K562 (cell line): Measurements from ENCODE around the gene MARS1. TPM values are rescaled to one million over a fixed set of nuclear protein-coding genes. Genes with fewer than 3 reads are reported as not detected.

Source experiments
- AFF4 ChIP-seq: sonication (generic); formaldehyde crosslinking; IDR thresholded peaks from 2 replicates; pipeline ENCODE4 v1.8.0; 2023; ENCODE audit warnings: mild to moderate bottlenecking, missing genetic modification reagents
- CEBPB ChIP-seq: fragments of 450-650 bp; IDR thresholded peaks from 2 replicates; pipeline ENCODE4 v1.6.1; 2016; ENCODE audit warnings: missing genetic modification characterization, missing compliant biosample characterization
- CEBPG ChIP-seq, 3 experiments: fragments of 200-800 bp in 1 of 3; sonication (Bioruptor generic) in 1 of 3; sonication (generic) in 1 of 3; formaldehyde crosslinking in 1 of 3; IDR thresholded peaks in 2 of 3; conservative IDR thresholded peaks in 1 of 3; 2 replicates each; pipeline versions ENCODE4 v1.6.1 to v1.8.0; 2016 to 2022; ENCODE audit warnings: missing compliant biosample characterization in 2 of 3, missing genetic modification characterization in 2 of 3, mild to moderate bottlenecking in 1 of 3, missing genetic modification reagents in 1 of 3
- GABPB2 ChIP-seq: fragments of 250-450 bp; sonication (Bioruptor Pico); conservative IDR thresholded peaks from 2 replicates; pipeline ENCODE4 v1.5.1; 2021; ENCODE audit warnings: mild to moderate bottlenecking
- GTF2A2 ChIP-seq: IDR thresholded peaks from 2 replicates; pipeline ENCODE4 v1.6.1; 2016; ENCODE audit warnings: mild to moderate bottlenecking, missing genetic modification characterization, missing compliant biosample characterization
- ILF3 ChIP-seq: fragments of 450-650 bp; IDR thresholded peaks from 2 replicates; pipeline ENCODE4 v1.6.1; 2018; ENCODE audit warnings: antibody characterized with exemption, mild to moderate bottlenecking, moderate library complexity, borderline replicate concordance
- NCOR1 ChIP-seq: fragments of 450-650 bp; IDR thresholded peaks from 2 replicates; pipeline ENCODE4 v1.6.1; 2016; ENCODE audit warnings: mild to moderate bottlenecking, moderate library complexity
- NUFIP1 ChIP-seq: fragments of 450-650 bp; IDR thresholded peaks from 2 replicates; pipeline ENCODE4 v1.6.1; 2018; ENCODE audit not compliant: partially characterized antibody
- PML ChIP-seq: IDR thresholded peaks from 2 replicates; pipeline ENCODE4 v1.6.1; 2012; ENCODE audit warnings: low read length, inconsistent platforms
- POLR2B ChIP-seq: fragments of 450-650 bp; IDR thresholded peaks from 2 replicates; pipeline ENCODE4 v1.6.1; 2018; ENCODE audit warnings: low read depth; ENCODE audit not compliant: partially characterized antibody
- SMARCA4 ChIP-seq: fragments of 450-650 bp; IDR thresholded peaks from 2 replicates; pipeline ENCODE4 v1.6.1; 2016
- polyA plus RNA-seq, 8 experiments: library from polyadenylated mRNA; depleted of rRNA in 4 of 8; stranded (reverse) in 5 of 8; unstranded in 3 of 8; fragments of >200 nt; fragmentation: Nextera tagmentation in 2 of 8; fragmentation: Illumina TruSeq in 1 of 8; extraction: Ambion mirVana in 2 of 8; extraction: Trizol in 1 of 8; gene quantifications; 2 replicates each; pipeline versions ENCODE4 v1.2.1 to v1.2.3, GENCODE V29; 2011 to 2014; ENCODE audit warnings: inconsistent platforms in 1 of 8, missing spikeins in 1 of 8
- total RNA-seq, 7 experiments: library from RNA; depleted of rRNA in 6 of 7; stranded (reverse); fragments of >200 nt in 6 of 7; fragmentation: Illumina TruSeq in 2 of 7; extraction: Trizol in 2 of 7; gene quantifications; 2 replicates each; pipeline versions ENCODE4 v1.2.1 to v1.2.3, GENCODE V29; 2011 to 2021; ENCODE audit warnings: low replicate concordance in 1 of 7
- TF ChIP-seq, protein P1 (sequence below): fragments of 450-650 bp; IDR thresholded peaks from 2 replicates; pipeline ENCODE4 v1.6.1; 2016; ENCODE audit warnings: mild to moderate bottlenecking, moderate library complexity

Gene MARS1
- total and polyA plus RNA-seq, 9 of the 15 experiments (the other 6 are each of a cell fraction or from before 2014, with no cell fraction given) = 117 to 382 (median 220) TPM

DNA sequence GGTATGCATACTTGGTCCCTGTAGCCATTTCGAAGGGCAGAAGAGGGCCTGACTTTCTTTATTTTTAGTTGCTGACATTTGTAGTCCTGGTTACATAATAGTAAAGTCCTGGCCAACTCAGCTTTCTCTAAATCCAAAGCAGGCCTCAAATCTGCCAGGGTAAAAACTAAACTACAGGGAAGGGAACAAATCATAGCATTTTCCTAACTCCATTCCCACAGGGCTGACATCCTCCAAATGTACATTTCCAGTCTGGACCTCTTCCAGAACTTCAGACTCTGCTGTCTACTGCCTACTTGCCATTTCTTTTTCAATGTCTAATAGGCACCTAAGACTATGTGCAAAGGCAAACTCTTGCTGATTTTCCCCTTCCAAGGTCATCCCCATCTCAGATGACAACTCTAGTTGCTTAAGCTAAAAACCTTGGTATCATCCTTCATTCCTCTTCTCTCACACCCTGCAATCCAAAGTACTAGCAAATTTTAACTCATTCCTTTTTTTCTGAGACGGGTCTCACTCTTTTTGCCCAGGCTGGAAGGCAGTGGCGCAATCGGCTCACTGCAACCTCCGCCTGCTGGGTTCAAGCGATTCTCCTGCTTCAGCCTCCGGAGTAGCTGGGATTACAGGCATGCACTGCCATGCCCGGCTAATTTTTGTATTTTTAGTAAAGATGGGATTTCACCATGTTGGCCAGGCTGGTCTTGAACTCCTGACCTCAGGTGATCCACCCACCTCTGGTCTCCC is 30.5 kb downstream of the MARS1 start (continued):
- TF ChIP-seq, protein P1, sequence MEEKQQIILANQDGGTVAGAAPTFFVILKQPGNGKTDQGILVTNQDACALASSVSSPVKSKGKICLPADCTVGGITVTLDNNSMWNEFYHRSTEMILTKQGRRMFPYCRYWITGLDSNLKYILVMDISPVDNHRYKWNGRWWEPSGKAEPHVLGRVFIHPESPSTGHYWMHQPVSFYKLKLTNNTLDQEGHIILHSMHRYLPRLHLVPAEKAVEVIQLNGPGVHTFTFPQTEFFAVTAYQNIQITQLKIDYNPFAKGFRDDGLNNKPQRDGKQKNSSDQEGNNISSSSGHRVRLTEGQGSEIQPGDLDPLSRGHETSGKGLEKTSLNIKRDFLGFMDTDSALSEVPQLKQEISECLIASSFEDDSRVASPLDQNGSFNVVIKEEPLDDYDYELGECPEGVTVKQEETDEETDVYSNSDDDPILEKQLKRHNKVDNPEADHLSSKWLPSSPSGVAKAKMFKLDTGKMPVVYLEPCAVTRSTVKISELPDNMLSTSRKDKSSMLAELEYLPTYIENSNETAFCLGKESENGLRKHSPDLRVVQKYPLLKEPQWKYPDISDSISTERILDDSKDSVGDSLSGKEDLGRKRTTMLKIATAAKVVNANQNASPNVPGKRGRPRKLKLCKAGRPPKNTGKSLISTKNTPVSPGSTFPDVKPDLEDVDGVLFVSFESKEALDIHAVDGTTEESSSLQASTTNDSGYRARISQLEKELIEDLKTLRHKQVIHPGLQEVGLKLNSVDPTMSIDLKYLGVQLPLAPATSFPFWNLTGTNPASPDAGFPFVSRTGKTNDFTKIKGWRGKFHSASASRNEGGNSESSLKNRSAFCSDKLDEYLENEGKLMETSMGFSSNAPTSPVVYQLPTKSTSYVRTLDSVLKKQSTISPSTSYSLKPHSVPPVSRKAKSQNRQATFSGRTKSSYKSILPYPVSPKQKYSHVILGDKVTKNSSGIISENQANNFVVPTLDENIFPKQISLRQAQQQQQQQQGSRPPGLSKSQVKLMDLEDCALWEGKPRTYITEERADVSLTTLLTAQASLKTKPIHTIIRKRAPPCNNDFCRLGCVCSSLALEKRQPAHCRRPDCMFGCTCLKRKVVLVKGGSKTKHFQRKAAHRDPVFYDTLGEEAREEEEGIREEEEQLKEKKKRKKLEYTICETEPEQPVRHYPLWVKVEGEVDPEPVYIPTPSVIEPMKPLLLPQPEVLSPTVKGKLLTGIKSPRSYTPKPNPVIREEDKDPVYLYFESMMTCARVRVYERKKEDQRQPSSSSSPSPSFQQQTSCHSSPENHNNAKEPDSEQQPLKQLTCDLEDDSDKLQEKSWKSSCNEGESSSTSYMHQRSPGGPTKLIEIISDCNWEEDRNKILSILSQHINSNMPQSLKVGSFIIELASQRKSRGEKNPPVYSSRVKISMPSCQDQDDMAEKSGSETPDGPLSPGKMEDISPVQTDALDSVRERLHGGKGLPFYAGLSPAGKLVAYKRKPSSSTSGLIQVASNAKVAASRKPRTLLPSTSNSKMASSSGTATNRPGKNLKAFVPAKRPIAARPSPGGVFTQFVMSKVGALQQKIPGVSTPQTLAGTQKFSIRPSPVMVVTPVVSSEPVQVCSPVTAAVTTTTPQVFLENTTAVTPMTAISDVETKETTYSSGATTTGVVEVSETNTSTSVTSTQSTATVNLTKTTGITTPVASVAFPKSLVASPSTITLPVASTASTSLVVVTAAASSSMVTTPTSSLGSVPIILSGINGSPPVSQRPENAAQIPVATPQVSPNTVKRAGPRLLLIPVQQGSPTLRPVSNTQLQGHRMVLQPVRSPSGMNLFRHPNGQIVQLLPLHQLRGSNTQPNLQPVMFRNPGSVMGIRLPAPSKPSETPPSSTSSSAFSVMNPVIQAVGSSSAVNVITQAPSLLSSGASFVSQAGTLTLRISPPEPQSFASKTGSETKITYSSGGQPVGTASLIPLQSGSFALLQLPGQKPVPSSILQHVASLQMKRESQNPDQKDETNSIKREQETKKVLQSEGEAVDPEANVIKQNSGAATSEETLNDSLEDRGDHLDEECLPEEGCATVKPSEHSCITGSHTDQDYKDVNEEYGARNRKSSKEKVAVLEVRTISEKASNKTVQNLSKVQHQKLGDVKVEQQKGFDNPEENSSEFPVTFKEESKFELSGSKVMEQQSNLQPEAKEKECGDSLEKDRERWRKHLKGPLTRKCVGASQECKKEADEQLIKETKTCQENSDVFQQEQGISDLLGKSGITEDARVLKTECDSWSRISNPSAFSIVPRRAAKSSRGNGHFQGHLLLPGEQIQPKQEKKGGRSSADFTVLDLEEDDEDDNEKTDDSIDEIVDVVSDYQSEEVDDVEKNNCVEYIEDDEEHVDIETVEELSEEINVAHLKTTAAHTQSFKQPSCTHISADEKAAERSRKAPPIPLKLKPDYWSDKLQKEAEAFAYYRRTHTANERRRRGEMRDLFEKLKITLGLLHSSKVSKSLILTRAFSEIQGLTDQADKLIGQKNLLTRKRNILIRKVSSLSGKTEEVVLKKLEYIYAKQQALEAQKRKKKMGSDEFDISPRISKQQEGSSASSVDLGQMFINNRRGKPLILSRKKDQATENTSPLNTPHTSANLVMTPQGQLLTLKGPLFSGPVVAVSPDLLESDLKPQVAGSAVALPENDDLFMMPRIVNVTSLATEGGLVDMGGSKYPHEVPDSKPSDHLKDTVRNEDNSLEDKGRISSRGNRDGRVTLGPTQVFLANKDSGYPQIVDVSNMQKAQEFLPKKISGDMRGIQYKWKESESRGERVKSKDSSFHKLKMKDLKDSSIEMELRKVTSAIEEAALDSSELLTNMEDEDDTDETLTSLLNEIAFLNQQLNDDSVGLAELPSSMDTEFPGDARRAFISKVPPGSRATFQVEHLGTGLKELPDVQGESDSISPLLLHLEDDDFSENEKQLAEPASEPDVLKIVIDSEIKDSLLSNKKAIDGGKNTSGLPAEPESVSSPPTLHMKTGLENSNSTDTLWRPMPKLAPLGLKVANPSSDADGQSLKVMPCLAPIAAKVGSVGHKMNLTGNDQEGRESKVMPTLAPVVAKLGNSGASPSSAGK = 0 out of 2 replicates have a peak, but pooled peaks have one; percentile 5
- TF ChIP-seq CEBPG (CRISPR knock-in tag; IDR thresholded peaks at IDR 0.05) = peak; percentile 49; the same call in 1 of the 2 replicates
- peak; percentile 32 to 62; a peak in 1 of 4 replicates for TF ChIP-seq CEBPG (tag; conservative IDR thresholded peaks at IDR 0.05 in 1 of 2, IDR thresholded peaks at IDR 0.05 in 1 of 2)
- TF ChIP-seq SMARCA4 = 0 out of 2 replicates have a peak, but pooled peaks have one; percentile 11
- TF ChIP-seq GABPB2 (CRISPR knock-in tag) = 0 out of 2 replicates have a peak, but pooled peaks have one; percentile 43
- TF ChIP-seq PML = peak; percentile 44; the same call in 1 of the 2 replicates
- TF ChIP-seq ILF3 = 0 out of 2 replicates have a peak, but pooled peaks have one; percentile 24
- TF ChIP-seq CEBPB = peak; percentile 75
- TF ChIP-seq GTF2A2 (tag) = no peak
- no peak for TF ChIP-seq NUFIP1
- TF ChIP-seq POLR2B = peak; percentile 40
- 0 out of 2 replicates have a peak, but pooled peaks have one; percentile 33 for TF ChIP-seq NCOR1
- TF ChIP-seq AFF4 (CRISPR knock-in tag) = peak; percentile 17; the same call in 1 of the 2 replicates
